ENCODE results near the gene MTMR6.

- TF ChIP-seq CTCF (conservative IDR thresholded peaks at IDR 0.05; ENCODE audit: low read length) (peak; percentile 93), EZH2phosphoT487 (IDR thresholded peaks at IDR 0.05; ENCODE audit: borderline replicate concordance, low read depth, low read length) (no peak)
Observed at GRCh38 chr13:25286969-25287961, at the start of gene MTMR6.
